Measurements from ENCODE around the gene LAMTOR4.

The LAMTOR4 gene

DNA sequence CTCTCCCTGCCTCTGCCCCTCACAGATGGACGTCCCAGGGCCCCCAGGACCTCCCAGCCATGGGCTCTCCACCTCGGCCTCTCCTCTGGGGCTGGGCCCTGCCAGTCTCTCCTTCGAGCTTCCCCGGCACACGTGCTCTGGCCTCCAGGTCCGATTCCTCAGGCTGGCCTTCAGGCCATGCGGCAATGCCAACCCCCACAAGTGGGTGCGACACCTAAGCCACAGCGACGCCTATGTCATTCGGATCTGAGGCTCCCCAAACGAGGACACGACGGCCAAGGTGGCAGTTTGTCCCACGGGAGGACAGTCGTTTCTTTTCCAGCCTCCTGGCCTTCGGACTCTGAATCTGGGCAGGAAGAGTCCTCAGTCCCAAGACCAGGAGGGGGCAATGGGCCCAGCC lies 42.1 kb upstream of the LAMTOR4 start:
- no peaks in the 10 kb centered on the region for H3K27me3 ChIP-seq (ENCODE audit: control insufficient read depth, low read length)
- peaks cover 14% of the 10 kb centered on the region for H3K79me2 ChIP-seq (ENCODE audit: control insufficient read depth, low read length)
- no peak overlapping the region for H3K27ac ChIP-seq (ENCODE audit: low read depth, low read length)
- H3K4me2 ChIP-seq (ENCODE audit: low read length) = no peak overlapping the region
- H3F3A ChIP-seq (ENCODE audit: control insufficient read depth, insufficient read depth) = no peaks in the 10 kb centered on the region
- H3K9me3 ChIP-seq (ENCODE audit: control insufficient read depth, insufficient read depth, low read length) = no peaks in the 10 kb centered on the region
- no peaks in the 10 kb centered on the region for H4K20me1 ChIP-seq (ENCODE audit: control insufficient read depth, insufficient read depth, low read depth, low read length)
- no peak for TF ChIP-seq EZH2phosphoT487 (IDR thresholded peaks at IDR 0.05; ENCODE audit: borderline replicate concordance, low read length)
- TF ChIP-seq, protein P1, sequence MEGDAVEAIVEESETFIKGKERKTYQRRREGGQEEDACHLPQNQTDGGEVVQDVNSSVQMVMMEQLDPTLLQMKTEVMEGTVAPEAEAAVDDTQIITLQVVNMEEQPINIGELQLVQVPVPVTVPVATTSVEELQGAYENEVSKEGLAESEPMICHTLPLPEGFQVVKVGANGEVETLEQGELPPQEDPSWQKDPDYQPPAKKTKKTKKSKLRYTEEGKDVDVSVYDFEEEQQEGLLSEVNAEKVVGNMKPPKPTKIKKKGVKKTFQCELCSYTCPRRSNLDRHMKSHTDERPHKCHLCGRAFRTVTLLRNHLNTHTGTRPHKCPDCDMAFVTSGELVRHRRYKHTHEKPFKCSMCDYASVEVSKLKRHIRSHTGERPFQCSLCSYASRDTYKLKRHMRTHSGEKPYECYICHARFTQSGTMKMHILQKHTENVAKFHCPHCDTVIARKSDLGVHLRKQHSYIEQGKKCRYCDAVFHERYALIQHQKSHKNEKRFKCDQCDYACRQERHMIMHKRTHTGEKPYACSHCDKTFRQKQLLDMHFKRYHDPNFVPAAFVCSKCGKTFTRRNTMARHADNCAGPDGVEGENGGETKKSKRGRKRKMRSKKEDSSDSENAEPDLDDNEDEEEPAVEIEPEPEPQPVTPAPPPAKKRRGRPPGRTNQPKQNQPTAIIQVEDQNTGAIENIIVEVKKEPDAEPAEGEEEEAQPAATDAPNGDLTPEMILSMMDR (IDR thresholded peaks at IDR 0.05; ENCODE audit: low read depth, low read length, poor library complexity, severe bottlenecking) = no peak
- H3K4me3 ChIP-seq (ENCODE audit: low read length) = no peak overlapping the region
- H3K9me2 ChIP-seq (replicated peaks; ENCODE audit: control insufficient read depth, low read length) = no peaks in the 10 kb centered on the region
- H3K36me3 ChIP-seq (ENCODE audit: control insufficient read depth, low read length) = peaks cover 73% of the 10 kb centered on the region
- H3K4me1 ChIP-seq (ENCODE audit: control insufficient read depth, low read length) = peaks cover 16% of the 10 kb centered on the region

DNA sequence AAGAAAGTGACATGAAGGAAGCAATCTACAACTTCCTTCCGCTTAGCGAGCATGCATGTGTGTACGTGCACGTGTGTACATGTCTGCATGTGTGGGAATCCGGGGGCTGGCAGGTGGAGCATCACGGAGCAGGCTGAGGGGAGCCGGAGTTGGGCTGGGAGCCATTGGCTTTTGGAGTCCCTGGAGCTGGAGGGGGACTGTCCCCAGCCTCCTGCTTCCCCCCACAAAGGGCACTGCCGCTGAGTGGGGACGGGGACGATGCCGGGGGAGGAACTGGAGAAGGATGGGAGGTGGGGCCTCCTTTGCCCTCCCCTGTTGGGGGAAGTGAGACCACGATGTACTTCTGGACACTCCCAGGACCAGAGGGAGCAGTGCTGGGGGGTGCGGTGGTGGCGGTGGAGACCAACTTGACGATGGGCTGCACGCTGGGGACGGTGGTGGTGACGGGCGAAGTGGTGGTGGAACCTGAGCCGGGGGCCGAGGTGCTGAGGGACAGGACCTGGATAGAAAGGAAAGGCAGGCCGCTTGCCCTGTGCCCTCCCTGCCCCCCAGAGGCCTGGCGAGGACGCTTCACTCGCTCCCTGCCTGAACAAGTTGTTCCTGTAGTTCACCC lies 41.5 kb upstream of the LAMTOR4 start:
- Histone ChIP-seq H3K79me2 (ENCODE audit: control insufficient read depth, low read length) (peaks cover 11% of the 10 kb centered on the region), H3K9me2 (replicated peaks; ENCODE audit: control insufficient read depth, low read length) (no peaks in the 10 kb centered on the region), H3K27ac (ENCODE audit: low read depth, low read length) (no peak overlapping the region), H3F3A (ENCODE audit: control insufficient read depth, insufficient read depth) (no peaks in the 10 kb centered on the region), H3K4me3 (ENCODE audit: low read length) (no peak overlapping the region), H3K4me1 (ENCODE audit: control insufficient read depth, low read length) (peaks cover 20% of the 10 kb centered on the region), H3K27me3 (ENCODE audit: control insufficient read depth, low read length) (no peaks in the 10 kb centered on the region), H3K9me3 (ENCODE audit: control insufficient read depth, insufficient read depth, low read length) (no peaks in the 10 kb centered on the region), H3K36me3 (ENCODE audit: control insufficient read depth, low read length) (peaks cover 79% of the 10 kb centered on the region), H4K20me1 (ENCODE audit: control insufficient read depth, insufficient read depth, low read depth, low read length) (no peaks in the 10 kb centered on the region), H3K4me2 (ENCODE audit: low read length) (no peak overlapping the region)
- TF ChIP-seq, protein P1 (IDR thresholded peaks at IDR 0.05; ENCODE audit: low read depth, low read length, poor library complexity, severe bottlenecking) = no peak
- TF ChIP-seq EZH2phosphoT487 (IDR thresholded peaks at IDR 0.05; ENCODE audit: borderline replicate concordance, low read length) = no peak

DNA sequence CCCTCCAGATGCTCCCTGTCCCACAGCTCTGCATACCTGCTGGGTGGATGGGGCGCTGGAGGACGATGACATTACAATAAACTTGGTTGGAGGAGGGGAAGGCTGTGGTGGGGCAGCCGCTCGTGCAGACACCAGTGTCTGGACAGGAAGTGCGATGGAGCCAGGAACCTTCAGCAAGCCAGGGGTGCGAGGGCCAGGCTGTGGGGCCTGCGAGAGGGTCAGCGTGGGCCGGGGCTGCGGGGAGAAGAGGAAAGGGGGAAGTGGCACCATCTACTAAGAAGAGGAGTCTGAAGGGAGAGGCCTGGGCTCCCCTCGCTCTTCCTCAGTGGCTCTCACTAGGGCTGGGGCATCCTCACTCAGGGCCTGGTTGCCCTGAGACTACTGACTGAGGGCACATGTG lies 40.8 kb upstream of the LAMTOR4 start:
- Histone ChIP-seq H3K4me3 (ENCODE audit: low read length) (no peak overlapping the region), H3F3A (ENCODE audit: control insufficient read depth, insufficient read depth) (no peaks in the 10 kb centered on the region), H4K20me1 (ENCODE audit: control insufficient read depth, insufficient read depth, low read depth, low read length) (no peaks in the 10 kb centered on the region), H3K27me3 (ENCODE audit: control insufficient read depth, low read length) (no peaks in the 10 kb centered on the region), H3K4me1 (ENCODE audit: control insufficient read depth, low read length) (peaks cover 15% of the 10 kb centered on the region), H3K9me2 (replicated peaks; ENCODE audit: control insufficient read depth, low read length) (no peaks in the 10 kb centered on the region), H3K9me3 (ENCODE audit: control insufficient read depth, insufficient read depth, low read length) (no peaks in the 10 kb centered on the region), H3K4me2 (ENCODE audit: low read length) (no peak overlapping the region), H3K27ac (ENCODE audit: low read depth, low read length) (no peak overlapping the region), H3K36me3 (ENCODE audit: control insufficient read depth, low read length) (peaks cover 83% of the 10 kb centered on the region), H3K79me2 (ENCODE audit: control insufficient read depth, low read length) (peaks cover 4% of the 10 kb centered on the region)
- TF ChIP-seq EZH2phosphoT487 (IDR thresholded peaks at IDR 0.05; ENCODE audit: borderline replicate concordance, low read length) = no peak
- TF ChIP-seq, protein P1 (IDR thresholded peaks at IDR 0.05; ENCODE audit: low read depth, low read length, poor library complexity, severe bottlenecking) = no peak
